Prostate gland (tissue), 2 donors: ENCODE results near the gene INIP. TPM values are rescaled to one million over a fixed set of nuclear protein-coding genes. Genes with fewer than 3 reads are reported as not detected.

Experiments used
- DNase-seq: peaks from one replicate; pipeline ENCODE4 v3.0.0-alpha.2; 2019; ENCODE audit warnings: low spot score
- H3K27ac ChIP-seq, 2 donors: fragments of 200-600 bp; sonication (generic); 2 replicates each; pipeline ENCODE4 v1.5.1; 2017 to 2019
- H3K27me3 ChIP-seq: fragments of 200-600 bp; sonication (generic); replicated peaks from 2 replicates; pipeline ENCODE4 v1.5.1; 2019; ENCODE audit not compliant: insufficient read depth
- H3K36me3 ChIP-seq, 2 donors: fragments of 200-600 bp; sonication (generic); 1 replicate in 1 of 2; 2 replicates in 1 of 2; pipeline versions ENCODE4 v1.5.1 to v1.8.1; 2017 to 2019
- H3K4me1 ChIP-seq: fragments of 200-600 bp; sonication (generic); replicated peaks from 2 replicates; pipeline ENCODE4 v1.5.1; 2019
- H3K4me3 ChIP-seq, 2 donors: fragments of 200-600 bp; sonication (generic); 2 replicates each; pipeline ENCODE4 v1.5.1; 2017 to 2019
- H3K9me3 ChIP-seq: fragments of 200-600 bp; sonication (generic); 2 replicates; pipeline ENCODE4 v1.5.1; 2017
- CTCF ChIP-seq, 4 experiments: fragments of 200-600 bp in 2 of 4; fragments of 450-650 bp in 2 of 4; sonication (generic) in 2 of 4; IDR thresholded peaks; 1 replicate in 3 of 4; 2 replicates in 1 of 4; pipeline ENCODE4 v1.5.1; 2016 to 2019; ENCODE audit warnings: antibody characterized with exemption in 4 of 4, mild to moderate bottlenecking in 2 of 4, moderate library complexity in 2 of 4
- POLR2A ChIP-seq: fragments of 450-650 bp; IDR thresholded peaks from one replicate; pipeline ENCODE4 v1.6.1; 2016; ENCODE audit warnings: antibody characterized with exemption, mild to moderate bottlenecking
- POLR2AphosphoS5 ChIP-seq: sonication (generic); formaldehyde crosslinking; IDR thresholded peaks from one replicate; pipeline ENCODE4 v1.6.1; 2017; ENCODE audit warnings: antibody characterized with exemption
- WGBS: methylation state at CpG from one replicate; pipeline ENCODE4 v1.1.5; 2018; 5-methylcytosine and 5-hydroxymethylcytosine counted together
- intact Hi-C: fragments of 100-400 bp; cut with DNase I; formaldehyde crosslinking; loops from one replicate; pipeline ENCODE4 v1.14.2; 2022
- total RNA-seq, 2 donors: library from RNA; depleted of rRNA; stranded (reverse); fragments of >200 nt; gene quantifications; one replicate each; pipeline ENCODE4 v1.1.0, GENCODE V29; 2016

The INIP gene
- total RNA-seq, 2 donors from 2014 or later = 21.0 to 36.6 TPM

GRCh38 chr9:112640311-112640710, 77.6 kb downstream of the INIP start:
- no peaks in the 10 kb centered on the region for H3K4me1 ChIP-seq
- no peaks in the 10 kb centered on the region for H3K9me3 ChIP-seq
- no peaks in the 10 kb centered on the region for H3K36me3 ChIP-seq
- no peak overlapping the region for H3K4me3 ChIP-seq
- TF ChIP-seq POLR2AphosphoS5 = no peak
- no peak for TF ChIP-seq POLR2A
- TF ChIP-seq CTCF (IDR thresholded peaks at IDR 0.05) = no peak
- intact Hi-C loops = no loop called here
- no peaks in the 10 kb centered on the region for H3K27me3 ChIP-seq
- no peak overlapping the region for H3K27ac ChIP-seq
- WGBS = 97% methylated on average over 4 of the region's 4 CpGs
- DNase-seq = no peak

Other genes with a start within 250 kb of the INIP start
- gene KIAA1958, start 231.3 kb downstream of the INIP start, total RNA-seq = 10 to 100 TPM in 1 of 2 donors, 1 to 10 TPM in 1; 7.0 to 42.8 TPM
- 10 to 100 TPM in 1 of 2 donors, 1 to 10 TPM in 1; 6.3 to 38.7 TPM for gene SNX30, start 32.6 kb upstream of the INIP start, total RNA-seq
- gene SLC46A2, start 172.8 kb upstream of the INIP start, total RNA-seq = under 1 TPM in 1 of 2 donors, not detected in 1; 0.80 TPM